VCaP (cell line): Measurements from ENCODE around the gene PRKCZ.
"Not testable (repeated sequence)": the region's sequence is repeated elsewhere in the genome, so short reads cannot be mapped to it uniquely, and the experiment has no call there.

Source experiments
- H3K27ac ChIP-seq: fragments of 450-650 bp; 2 replicates; pipeline ENCODE4 v1.5.1; 2017
- TF ChIP-seq, protein P1 (sequence below): fragments of 450-650 bp; conservative IDR thresholded peaks from 2 replicates; pipeline ENCODE4 v1.5.1; 2017; ENCODE audit warnings: mild to moderate bottlenecking, moderate library complexity

PRKCZ gene

DNA sequence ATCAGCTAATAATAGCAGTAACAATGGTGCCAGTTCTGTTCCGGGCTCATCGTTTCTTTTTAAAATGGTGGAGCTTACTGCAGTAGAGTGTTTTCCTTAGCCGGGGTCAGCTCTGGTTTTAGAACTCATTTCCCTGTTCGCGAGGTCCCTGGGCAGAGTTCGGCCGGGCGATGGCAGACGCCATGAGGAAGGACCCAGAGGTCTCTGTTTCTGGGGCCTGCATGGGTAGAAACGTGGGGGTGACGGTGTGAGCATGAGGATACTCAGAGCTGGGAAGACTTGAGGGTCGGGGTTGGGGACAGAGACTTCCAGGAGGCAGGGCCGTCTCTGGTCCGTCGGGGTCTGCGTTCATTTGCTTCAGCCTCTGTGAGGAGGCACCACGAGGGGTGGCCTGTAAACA is 38.8 kb downstream of the PRKCZ start:
- TF ChIP-seq, protein P1, sequence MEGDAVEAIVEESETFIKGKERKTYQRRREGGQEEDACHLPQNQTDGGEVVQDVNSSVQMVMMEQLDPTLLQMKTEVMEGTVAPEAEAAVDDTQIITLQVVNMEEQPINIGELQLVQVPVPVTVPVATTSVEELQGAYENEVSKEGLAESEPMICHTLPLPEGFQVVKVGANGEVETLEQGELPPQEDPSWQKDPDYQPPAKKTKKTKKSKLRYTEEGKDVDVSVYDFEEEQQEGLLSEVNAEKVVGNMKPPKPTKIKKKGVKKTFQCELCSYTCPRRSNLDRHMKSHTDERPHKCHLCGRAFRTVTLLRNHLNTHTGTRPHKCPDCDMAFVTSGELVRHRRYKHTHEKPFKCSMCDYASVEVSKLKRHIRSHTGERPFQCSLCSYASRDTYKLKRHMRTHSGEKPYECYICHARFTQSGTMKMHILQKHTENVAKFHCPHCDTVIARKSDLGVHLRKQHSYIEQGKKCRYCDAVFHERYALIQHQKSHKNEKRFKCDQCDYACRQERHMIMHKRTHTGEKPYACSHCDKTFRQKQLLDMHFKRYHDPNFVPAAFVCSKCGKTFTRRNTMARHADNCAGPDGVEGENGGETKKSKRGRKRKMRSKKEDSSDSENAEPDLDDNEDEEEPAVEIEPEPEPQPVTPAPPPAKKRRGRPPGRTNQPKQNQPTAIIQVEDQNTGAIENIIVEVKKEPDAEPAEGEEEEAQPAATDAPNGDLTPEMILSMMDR = no peak
- no peak overlapping the region for H3K27ac ChIP-seq

DNA sequence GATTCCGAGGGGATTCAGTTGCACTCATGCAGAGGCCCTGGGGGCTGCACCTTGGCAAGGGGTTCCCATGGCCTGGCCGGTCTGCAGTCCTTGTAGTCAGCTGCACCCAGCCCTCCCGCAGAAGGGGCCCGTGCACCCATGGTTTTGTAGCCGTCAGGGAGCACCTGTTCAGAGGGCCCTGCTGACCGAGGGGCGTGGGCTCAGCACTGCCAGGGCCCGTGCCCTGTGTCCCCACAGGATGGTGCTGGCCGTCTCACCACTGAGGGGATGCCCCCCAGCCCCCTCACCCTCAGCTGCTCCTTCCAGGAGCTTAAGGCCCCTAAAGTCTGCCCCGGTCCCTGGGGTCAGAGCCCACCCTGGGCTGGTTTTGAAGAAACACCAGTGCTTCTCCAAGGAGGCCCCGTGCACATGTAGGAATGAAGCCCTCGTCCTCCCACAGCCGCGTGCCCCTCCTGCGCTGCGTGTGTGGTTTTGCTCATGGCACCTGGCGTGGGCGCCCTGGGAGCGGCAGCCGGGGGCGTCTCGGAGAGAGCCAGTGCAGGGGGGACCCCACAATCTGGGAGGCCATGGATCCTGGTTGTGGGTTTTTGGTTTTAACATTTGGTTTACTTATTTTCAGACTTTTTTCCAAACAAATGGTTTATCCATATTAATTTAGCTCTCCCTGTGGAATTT is 40.1 kb downstream of the PRKCZ start:
- TF ChIP-seq, protein P1 = no peak
- no peak overlapping the region for H3K27ac ChIP-seq

DNA sequence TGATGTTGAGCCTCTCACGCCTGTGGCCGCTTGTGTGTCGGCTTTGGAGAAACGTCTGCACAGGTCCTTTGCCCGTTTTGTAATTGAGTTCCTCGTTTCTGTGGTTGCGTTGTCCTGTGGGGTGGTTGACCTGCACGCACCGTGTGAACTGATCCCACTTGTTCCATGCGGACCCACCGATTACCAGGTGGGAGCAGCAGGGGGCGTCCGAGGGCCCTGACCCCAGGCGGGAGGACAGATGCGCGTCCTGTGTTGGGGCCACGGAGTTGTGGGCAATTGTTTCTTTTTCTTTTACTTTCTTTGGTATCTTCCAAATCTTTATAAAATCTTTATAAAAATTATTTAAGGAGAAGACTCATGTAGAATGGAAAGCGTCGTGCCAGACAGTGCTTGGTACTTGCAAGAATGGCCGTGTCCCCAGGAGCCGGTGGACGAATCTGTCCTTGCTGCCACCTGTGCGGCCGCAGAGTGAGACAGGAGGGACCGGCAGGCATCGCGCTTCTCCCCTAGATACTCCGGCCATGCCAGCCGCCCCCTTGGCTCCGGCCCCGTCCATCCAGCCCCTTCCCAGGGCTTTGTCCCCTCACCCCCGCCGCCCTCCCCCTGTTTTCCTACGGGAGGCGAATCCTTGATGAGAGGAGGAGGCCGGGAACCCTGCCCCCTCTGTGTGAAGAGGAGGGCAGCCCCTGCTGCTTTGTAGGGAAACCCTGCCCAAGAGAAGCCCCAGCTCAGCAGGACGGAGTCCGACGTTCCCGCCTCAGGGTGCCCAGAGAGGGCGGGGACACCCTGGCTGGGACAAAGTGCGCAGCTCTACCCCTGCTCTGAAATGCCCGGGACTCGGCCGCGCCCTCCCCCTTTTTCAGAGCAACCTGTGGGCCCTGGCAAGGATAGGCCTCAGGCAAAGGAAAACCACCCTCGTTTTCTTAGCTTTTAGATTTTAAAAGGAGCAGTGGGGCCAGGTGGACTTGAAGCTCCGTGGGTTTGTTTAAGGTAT is 41.7 kb downstream of the PRKCZ start:
- TF ChIP-seq, protein P1 = no peak
- H3K27ac ChIP-seq = no peak overlapping the region

DNA sequence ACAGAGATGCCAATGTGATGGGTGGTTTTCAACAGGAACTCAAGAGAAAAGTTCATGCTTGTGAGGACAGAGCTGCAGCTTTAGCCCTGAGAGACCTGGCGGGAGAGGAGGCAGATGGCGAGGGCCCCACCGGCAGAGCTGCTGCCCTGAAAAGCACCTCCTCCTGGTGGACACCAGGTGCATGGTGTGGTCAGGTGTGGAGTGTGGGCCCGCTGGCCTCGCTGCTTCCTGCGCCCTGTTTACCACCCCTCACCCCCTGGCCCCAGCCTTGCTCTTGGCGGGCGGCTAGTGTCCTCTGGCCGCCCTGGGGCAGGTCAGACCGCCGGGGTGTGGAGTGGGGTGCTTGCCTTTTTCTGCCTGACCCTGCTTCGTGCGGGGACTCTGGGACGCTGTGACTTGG is 42.8 kb downstream of the PRKCZ start:
- no peak overlapping the region for H3K27ac ChIP-seq
- TF ChIP-seq, protein P1 = no peak

DNA sequence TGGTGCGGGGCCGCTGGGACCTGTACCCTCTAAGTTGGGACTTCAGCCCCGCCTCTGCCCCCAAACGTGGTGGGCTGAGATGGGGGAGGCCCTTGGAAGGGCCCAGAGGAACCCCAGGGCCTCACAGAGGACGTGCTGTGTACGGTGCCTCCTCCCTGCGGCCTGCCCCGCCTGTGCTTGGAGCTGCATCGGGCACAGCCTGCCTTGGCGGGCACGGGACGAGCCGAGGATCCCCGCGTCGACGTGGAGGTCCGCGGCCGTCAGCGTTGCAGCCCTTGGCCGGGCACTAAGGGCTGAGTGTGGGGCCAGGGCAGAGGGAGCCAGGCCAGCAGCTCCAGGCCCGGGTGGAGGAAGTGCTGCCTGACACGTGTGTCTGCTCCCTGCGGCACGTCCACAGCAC is 43.4 kb downstream of the PRKCZ start:
- TF ChIP-seq, protein P1 = no peak
- H3K27ac ChIP-seq = no peak overlapping the region

DNA sequence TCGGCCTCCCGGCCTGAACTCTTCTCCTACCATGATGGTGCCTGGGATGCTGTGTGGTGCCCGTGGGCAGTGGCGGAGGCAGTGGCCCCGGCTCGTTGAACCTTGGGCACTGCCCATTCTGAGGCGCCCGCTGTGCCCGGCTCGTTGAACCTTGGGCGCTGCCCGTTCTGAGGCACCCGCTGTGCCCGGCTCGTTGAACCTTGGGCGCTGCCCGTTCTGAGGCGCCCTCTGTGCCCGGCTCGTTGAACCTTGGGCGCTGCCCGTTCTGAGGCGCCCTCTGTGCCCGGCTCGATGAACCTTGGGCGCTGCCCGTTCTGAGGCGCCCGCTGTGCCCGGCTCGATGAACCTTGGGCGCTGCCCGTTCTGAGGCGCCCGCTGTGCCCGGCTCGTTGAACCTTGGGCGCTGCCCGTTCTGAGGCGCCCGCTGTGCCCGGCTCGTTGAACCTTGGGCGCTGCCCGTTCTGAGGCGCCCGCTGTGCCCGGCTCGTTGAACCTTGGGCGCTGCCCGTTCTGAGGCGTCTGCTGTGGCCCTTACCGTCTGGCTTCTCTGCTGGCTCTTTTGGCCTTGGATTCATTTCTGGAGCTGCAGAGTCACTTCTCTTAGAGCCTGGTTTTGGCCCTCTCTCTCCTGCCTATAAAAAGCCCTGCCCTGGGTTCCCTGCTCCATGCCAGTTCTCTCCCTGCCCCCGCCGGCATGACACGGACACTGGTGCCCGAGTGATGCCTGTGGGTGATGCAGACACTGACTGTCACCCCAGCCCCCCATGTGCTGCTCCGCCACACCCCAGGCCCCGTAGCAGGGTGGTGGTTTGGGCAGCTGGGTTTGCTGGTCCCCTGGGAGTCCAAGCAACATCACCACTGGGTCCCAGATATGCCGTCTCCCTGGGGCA is 44.3 kb downstream of the PRKCZ start:
- H3K27ac ChIP-seq = not testable (repeated sequence)

DNA sequence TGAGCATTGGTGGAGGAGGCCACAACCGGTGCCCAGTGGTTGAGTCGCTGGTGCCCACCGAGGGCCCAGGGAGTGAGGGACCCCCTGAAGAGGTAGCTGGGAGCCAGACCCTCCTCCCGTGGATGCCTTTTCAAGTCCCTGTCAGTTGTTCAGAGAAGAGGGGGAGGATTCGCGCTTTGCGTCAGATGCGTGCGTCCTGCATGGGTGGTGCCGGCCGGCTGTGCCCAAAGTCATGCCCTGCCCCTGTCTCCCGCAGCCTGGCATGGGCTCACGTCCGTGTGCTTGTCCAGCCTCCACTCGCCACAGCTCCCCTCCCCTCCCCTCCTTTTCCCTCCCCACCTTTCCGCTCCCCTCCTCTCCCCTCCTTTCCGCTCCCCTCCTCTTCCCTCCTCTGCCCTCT is 45.2 kb downstream of the PRKCZ start:
- TF ChIP-seq, protein P1 = no peak
- no peak overlapping the region for H3K27ac ChIP-seq
